ENCODE results near the gene LRRC37A3.
"Not testable (repeated sequence)": the region's sequence is repeated elsewhere in the genome, so short reads cannot be mapped to it uniquely, and the experiment has no call there.

Gene LRRC37A3

GRCh38 chr17:64925244-64925643, 6.0 kb upstream of the LRRC37A3 start:
- not testable (repeated sequence) for DNase-seq

DNA sequence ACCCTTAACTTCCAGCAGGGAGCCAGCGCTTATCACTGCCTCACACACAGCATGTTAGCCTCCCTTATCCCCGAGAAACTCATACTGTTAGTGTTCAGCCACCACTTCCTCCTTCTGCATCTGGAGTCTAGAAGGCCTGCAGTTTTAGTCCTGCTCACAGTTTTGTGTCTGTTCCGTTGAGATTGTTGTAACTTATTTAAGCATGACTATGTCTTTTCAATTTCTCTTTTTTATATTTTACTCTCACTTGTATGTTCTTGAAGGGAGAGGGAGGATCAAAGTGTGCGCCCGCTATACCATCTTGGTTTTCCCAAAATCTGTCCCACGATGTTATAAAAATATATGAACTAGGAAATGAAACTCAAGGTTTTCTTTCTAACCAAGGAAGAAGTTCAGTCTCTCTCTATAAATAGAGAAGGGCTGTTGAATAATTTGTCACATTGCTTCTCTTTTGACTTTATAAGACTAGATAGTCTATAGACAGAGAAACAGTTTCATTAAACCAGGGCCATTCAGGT, 3.8 kb upstream of the LRRC37A3 start:
- not testable (repeated sequence) for DNase-seq

- no peak for DNase-seq
Measured at GRCh38 chr17:64920419-64921172, 1.3 kb upstream of the LRRC37A3 start.

GRCh38 chr17:64920026-64920418, 744 bp upstream of the LRRC37A3 start:
- no peak for DNase-seq

DNA sequence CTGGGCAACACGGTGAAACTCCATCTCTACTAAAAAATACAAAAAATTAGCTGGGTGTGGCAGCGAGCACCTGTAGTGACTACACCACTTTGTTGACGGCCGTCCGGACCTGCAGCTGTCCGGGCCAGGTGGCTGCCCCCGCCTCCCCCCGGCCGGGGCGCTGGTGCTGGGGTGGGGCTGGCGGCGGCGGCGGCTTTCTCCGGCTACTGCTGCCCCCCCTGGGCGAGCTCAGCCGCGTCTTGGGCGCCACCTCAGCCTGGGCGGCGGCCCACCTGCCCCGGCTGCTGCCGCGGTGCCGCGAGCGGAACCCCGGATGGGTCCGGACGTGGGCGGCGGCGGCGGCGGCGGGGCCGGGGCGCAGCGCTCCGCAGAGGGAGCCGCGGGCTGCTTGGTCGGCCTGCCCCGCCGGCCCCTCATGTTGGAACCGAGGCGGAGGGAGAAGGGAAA, 413 bp downstream of the LRRC37A3 start:
- not testable (repeated sequence) for DNase-seq

- DNase-seq = not testable (repeated sequence)
Measured at GRCh38 chr17:64917540-64917939, 1.7 kb downstream of the LRRC37A3 start.

DNA sequence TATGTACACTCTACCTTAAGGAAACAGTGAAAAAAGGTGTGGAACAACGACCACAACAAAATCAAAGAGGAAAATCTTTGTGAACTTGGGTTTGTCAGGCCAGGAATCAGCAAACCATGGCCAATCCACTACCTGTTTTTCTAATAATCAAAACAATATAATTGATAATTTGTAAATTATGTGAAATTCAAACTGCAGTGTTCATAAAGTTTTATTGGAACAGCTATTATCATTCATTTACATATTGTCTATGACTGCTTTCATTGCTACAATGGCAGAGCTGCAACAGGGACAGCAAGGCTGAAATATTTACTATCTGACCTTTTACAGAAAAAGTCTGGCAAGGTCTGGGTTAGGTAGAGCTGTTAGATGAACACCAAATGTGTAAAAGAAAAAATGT, 4.0 kb downstream of the LRRC37A3 start:
- not testable (repeated sequence) for DNase-seq

DNA sequence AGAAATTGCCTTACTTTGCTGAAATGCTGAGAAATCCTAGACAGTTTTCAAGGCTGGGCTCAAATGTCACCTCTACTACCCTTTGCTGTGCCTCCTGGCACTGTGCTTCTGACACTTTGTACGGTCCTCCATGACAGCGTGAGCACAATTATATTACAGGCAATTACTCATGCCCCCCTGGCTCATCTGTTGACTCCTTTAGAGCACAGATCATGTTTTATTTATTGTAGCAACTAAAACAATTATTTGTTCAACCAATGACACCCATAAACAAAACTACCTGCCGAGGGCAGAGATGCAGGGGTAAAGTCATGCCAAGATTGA, 9.1 kb downstream of the LRRC37A3 start:
- not testable (repeated sequence) for DNase-seq

GRCh38 chr17:64909511-64910190, 9.6 kb downstream of the LRRC37A3 start:
- not testable (repeated sequence) for DNase-seq

- not testable (repeated sequence) for DNase-seq
Measured at GRCh38 chr17:64904069-64904468, 15.2 kb downstream of the LRRC37A3 start.

GRCh38 chr17:64897136-64897535, 22.1 kb downstream of the LRRC37A3 start:
- not testable (repeated sequence) for DNase-seq

- DNase-seq = not testable (repeated sequence)
Measured at GRCh38 chr17:64874210-64874609, 45.1 kb downstream of the LRRC37A3 start.

GRCh38 chr17:64847504-64848466, 71.5 kb downstream of the LRRC37A3 start:
- peak; percentile 18 to 41 for DNase-seq

DNA sequence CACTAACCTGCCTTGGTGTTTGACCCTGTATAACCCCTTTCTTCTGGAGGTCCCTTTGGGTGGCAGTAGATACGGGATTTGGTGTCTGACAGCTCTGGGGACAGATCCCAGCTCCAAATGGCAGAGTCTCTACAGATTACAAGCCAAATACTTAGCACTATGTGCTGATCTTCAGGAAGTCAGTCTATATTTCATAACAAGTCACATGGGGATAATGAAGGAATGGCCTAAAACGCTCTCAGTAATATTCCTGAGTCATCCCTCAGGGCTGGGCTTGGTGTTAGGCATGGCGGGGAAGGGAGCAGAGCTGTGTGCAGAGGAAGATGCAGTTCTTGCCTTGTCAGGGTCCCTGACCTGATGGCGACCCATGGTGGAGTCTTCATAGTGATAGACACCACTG, 72.4 kb downstream of the LRRC37A3 start:
- not testable (repeated sequence) for DNase-seq

DNA sequence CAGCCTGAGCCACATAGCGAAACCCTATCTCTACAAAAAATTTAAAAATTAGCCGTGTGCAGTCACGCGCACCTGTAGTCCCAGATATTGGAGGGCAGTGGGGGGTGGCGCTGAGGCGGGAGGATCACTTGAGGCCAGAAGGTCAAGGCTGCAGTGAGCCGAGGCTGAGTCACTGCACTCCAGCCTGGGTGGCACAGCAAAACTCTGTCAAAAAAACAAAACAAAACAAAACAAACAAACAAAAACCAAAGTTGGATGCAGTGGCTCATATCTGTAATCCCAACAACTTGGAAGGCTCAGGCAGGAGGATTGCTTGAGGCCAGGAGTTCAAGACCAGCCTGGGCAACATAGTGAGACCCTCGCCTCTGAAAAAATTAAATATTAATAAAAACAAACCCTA, 75.4 kb downstream of the LRRC37A3 start:
- not testable (repeated sequence) for DNase-seq

- DNase-seq = not testable (repeated sequence)
Measured at GRCh38 chr17:64842900-64843299, 76.4 kb downstream of the LRRC37A3 start.

DNA sequence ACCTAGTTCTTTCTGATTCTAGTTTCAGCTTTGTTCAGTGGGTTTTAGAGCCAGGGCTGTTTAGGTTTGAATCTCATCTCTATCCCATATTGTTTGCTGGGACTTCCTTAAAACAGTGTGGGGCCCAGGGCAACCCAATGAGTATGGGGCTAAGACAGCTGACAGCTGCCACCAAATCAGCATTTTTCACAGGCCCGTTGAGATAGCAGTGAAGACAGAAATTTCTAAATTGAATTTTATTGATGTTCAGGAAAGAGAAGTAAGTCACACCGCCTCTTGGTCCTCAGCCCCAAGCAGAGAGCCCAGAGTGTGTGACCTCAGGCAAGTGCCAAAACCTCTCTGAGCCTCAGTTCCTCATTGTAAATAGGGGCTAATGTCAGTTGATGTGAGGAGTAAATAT, 78.3 kb downstream of the LRRC37A3 start:
- DNase-seq = not testable (repeated sequence)

- not testable (repeated sequence) for DNase-seq
Measured at GRCh38 chr17:64838513-64838912, 80.8 kb downstream of the LRRC37A3 start.

DNA sequence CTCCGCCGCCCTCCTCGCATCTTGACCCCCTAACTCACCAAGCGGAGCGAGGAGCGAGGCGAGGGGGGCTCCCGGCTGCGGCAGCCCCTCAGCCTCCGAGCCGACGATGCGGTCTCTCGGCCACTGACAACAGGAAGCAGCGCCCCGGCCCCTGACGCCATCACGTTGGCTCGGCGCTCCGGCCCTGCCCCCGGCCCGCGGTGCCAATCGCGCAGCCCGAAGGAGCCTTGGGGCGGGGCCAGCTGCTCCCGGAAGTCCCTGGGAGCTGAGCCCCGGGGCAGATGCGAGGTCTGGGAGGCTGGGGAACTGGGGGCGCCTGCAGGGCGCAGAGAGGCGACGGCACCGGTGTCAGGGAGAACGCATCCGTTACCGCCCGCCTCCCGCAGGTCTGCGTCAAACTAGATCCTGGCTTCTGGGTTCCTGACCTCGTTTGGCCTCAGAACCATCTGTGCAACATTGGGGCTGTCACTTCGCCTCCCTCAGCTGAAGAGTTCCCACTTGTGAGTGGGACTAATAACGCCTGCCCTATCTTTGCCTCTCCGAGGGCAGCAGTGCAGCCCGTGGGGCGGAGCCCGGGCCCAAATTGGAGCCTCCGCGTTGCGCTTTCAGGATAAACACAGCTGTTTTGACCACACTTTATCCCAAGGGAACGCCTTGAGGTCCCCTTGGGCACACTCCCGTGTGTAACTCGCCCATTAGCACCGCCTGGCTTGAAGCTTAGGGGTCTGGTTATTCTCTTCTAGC, 82.1 kb downstream of the LRRC37A3 start:
- peak; percentile 23 to 43 for DNase-seq

DNA sequence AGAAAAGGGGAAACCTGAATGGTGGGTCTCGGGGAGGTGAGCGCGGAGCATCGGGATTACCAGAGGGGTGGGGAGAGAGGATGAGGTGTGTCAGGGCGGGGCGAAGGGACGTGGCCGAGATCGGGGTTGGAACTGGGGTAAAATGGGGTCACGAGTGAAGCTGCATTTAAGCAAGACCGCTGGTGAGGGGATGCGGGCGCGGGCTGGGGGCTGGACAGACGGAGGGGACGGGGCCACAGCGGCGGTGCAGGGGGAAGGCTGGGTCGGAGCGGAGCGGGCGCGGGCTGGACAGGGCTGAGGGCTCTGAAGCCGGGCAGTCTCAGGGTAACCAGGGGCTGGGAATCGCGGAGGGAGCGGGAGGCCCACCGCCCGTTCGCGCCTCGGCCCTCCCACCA, 82.7 kb downstream of the LRRC37A3 start:
- DNase-seq = not testable (repeated sequence)

GRCh38 chr17:64834060-64834459, 85.2 kb downstream of the LRRC37A3 start:
- DNase-seq = not testable (repeated sequence)

DNA sequence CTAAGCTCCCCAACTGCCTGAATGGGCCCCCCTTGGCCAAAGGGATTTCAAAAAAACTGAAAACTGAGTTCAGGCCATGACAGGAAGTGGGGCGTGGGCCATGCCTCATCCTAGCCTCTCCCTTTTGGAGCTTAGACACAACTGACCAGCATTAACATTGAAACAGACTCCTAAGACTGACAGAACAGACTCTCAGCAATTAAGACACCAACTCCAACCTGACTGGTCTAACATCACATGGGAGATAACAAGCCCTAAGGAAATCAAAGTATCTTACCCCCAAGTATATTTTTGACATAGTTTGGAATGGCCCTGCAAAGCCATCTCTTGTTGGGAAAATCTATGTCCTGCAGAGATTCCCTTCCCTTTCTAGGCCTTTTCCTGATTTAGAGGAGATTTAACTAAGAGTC, 88.6 kb downstream of the LRRC37A3 start:
- DNase-seq = not testable (repeated sequence)
